Effector memory CD8-positive, alpha-beta T cell (primary cell): Measurements from ENCODE around the gene OR56A5.

Experiments
- ATAC-seq: fragments of 150-1000 bp; cut with Tn5 transposase; replicated peaks from 2 replicates; pipeline ENCODE4 v1.10.0; 2021; ENCODE audit warnings: mild to moderate bottlenecking, moderate library complexity
- DNase-seq, 3 experiments: peaks; one replicate each; pipeline ENCODE4 v3.0.0; 2021
- H3K27ac Mint-ChIP-seq, 2 donors: one replicate each; pipeline ENCODE4 v1.8.0; 2022; ENCODE audit warnings: mild to moderate bottlenecking in 2 of 2, mixed read lengths in 2 of 2, moderate library complexity in 2 of 2
- H3K27me3 Mint-ChIP-seq, 2 donors: one replicate each; pipeline ENCODE4 v1.8.0; 2022; ENCODE audit warnings: mixed read lengths in 2 of 2
- H3K36me3 Mint-ChIP-seq: one replicate; pipeline ENCODE4 v1.8.0; 2022; ENCODE audit warnings: mild to moderate bottlenecking, moderate library complexity, mixed read lengths; ENCODE audit not compliant: insufficient read depth
- H3K4me1 Mint-ChIP-seq, 2 donors: one replicate each; pipeline ENCODE4 v1.8.0; 2022; ENCODE audit warnings: low read depth in 2 of 2, mixed read lengths in 2 of 2
- H3K4me3 Mint-ChIP-seq, 2 donors: one replicate each; pipeline ENCODE4 v1.8.0; 2022; ENCODE audit warnings: mild to moderate bottlenecking in 2 of 2, mixed read lengths in 2 of 2, moderate library complexity in 2 of 2
- H3K9me3 Mint-ChIP-seq, 2 donors: one replicate each; pipeline ENCODE4 v1.8.0; 2022; ENCODE audit warnings: mixed read lengths in 2 of 2
- total RNA-seq, 9 experiments: gene quantifications; one replicate each; lab custom pipeline; 2026; lab: John Stamatoyannopoulos, UW

Gene OR56A5
- 0 reads per million in 9 experiments for total RNA-seq

DNA sequence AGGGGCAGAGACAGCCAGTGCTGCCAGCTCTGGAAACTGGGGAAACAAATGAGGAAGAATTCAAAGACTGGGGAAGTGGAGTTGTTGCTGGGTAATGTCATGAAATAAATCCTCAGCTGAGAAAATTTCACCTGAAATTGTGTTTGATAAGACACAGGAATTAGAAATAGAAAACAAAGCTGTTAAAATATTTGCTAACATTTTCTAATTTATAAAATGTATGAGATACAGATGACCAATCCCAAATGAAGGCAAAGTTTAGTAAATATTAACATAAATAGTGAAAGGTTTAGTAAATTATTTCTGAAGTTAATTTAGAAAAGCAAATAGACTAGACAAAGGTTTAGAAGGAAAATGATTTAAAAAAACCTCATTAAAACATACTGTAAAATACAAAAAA, at the start of gene OR56A5:
Gene OR56A5 (minus strand): TSS at position 101 of the 400 bp plus-strand sequence. CDS start 0 bp downstream, at position 101.
- Mint-ChIP-seq H3K4me3 (no peak within 1 kb of the TSS), H3K9me3 (peaks cover 0 to 2% of the 10 kb centered on the region in 2 donors), H3K36me3 (no peaks in the 10 kb centered on the region), H3K4me1 (peaks cover 0 to 2% of the 10 kb centered on the region in 2 donors), H3K27ac (no peak within 1 kb of the TSS), H3K27me3 (peaks cover 18 to 30% of the 10 kb centered on the region in 2 donors)
- no peak for DNase-seq
- no peak for ATAC-seq

DNA sequence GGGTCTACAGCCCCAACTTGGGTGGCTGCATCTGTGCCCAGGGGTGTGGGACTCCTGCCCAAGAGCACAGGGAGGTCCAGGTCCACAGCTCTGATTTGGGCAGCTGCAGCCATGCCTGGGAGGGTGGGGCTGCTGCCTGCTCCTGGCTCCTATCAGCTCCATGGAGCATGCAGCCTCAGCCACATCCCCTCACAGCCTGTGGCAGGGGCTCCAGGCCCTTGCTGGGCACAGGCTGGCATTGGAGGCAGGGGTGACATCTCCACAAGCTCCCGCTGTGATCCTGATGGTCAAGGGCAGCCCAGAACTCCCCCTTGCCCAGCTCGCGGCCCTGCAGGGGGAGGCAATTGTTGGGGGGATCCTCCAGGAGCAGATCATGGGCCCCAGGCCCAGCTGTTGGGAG, 44.7 kb upstream of the OR56A5 start:
- peaks cover 40 to 53% of the 10 kb centered on the region in 2 donors for H3K27me3 Mint-ChIP-seq
- no peak overlapping the region for H3K27ac Mint-ChIP-seq
- no peaks in the 10 kb centered on the region for H3K36me3 Mint-ChIP-seq
- no peaks in the 10 kb centered on the region for H3K4me1 Mint-ChIP-seq
- no peaks in the 10 kb centered on the region for H3K9me3 Mint-ChIP-seq
- no peak overlapping the region for H3K4me3 Mint-ChIP-seq
- ATAC-seq, result no peak
- no peak for DNase-seq

GRCh38 chr11:6012035-6012668, 43.9 kb upstream of the OR56A5 start:
- Mint-ChIP-seq H3K4me1 (no peaks in the 10 kb centered on the region), H3K36me3 (no peaks in the 10 kb centered on the region), H3K27ac (no peak overlapping the region), H3K27me3 (peaks cover 36 to 53% of the 10 kb centered on the region in 2 donors), H3K9me3 (no peaks in the 10 kb centered on the region), H3K4me3 (no peak overlapping the region)
- ATAC-seq (no peak), DNase-seq (no peak)

DNA sequence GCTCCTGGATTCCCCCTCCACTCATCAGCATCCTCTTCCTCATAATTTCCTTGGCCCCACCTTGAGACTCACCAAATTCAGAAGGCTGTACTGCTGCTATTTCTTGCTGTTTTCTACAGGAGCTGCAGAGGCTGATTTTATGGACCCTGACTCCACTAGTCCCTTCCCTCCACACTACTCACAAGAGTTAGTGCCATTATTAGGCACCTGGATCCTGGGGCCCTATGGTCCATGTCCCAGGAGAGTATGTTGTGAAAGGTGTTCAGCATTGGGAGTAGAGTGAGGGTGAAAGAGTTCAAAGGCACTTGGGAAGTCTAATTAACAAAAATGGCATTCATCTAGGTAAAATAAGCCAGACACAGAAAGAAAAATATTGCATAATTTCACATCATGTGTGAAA, 38.6 kb upstream of the OR56A5 start, which contains the start of gene OR56A4:
Gene OR56A4 (minus strand): TSS at position 101 of the 400 bp plus-strand sequence. CDS start 3,954 bp downstream, outside the sequence.
- no peaks in the 10 kb centered on the region for H3K36me3 Mint-ChIP-seq
- peaks cover 36% of the 10 kb centered on the region in 2 donors for H3K27me3 Mint-ChIP-seq
- no peaks in the 10 kb centered on the region for H3K9me3 Mint-ChIP-seq
- H3K4me3 Mint-ChIP-seq, result no peak within 1 kb of the TSS
- no peak within 1 kb of the TSS for H3K27ac Mint-ChIP-seq
- H3K4me1 Mint-ChIP-seq, result peaks cover 0 to 4% of the 10 kb centered on the region in 2 donors
- ATAC-seq (no peak), DNase-seq (no peak)

GRCh38 chr11:6006395-6006794, 38.1 kb upstream of the OR56A5 start:
- Mint-ChIP-seq H3K27ac (no peak overlapping the region), H3K36me3 (no peaks in the 10 kb centered on the region), H3K4me1 (peaks cover 0 to 4% of the 10 kb centered on the region in 2 donors), H3K9me3 (no peaks in the 10 kb centered on the region), H3K27me3 (peaks cover 32 to 36% of the 10 kb centered on the region in 2 donors), H3K4me3 (no peak overlapping the region)
- ATAC-seq (no peak), DNase-seq (no peak)

DNA sequence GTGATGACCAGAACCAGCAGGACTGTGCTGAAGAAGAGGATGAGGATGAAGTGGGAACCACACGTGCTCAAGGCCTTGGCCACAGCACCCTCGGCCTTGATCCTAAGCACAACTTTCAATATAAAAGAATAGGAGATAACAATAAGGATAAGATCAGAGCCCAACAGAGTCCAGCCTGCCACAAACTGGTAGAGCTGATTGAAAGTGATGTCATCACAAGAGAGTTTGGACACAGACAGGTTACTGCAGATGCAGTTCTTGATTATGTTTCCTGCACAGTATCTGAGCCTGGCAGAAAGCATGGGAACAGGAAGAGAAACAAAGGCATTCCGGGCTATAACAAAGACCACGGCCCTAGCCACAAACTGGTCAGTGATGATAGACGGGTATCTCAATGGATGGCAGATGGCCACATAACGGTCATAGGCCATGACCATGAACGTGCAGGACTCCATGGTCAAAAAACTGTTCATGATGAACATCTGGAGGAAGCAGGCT, 34.0 kb upstream of the OR56A5 start:
- no peak for ATAC-seq

GRCh38 chr11:5994791-5995190, 26.5 kb upstream of the OR56A5 start:
- H3K27ac Mint-ChIP-seq, result no peak overlapping the region
- ATAC-seq (no peak), DNase-seq (no peak)
- no peaks in the 10 kb centered on the region for H3K4me1 Mint-ChIP-seq
- H3K4me3 Mint-ChIP-seq, result no peak overlapping the region
- H3K9me3 Mint-ChIP-seq, result no peaks in the 10 kb centered on the region
- H3K36me3 Mint-ChIP-seq, result no peaks in the 10 kb centered on the region
- peaks cover 14 to 25% of the 10 kb centered on the region in 2 donors for H3K27me3 Mint-ChIP-seq

More for the DNA sequence above, 34.0 kb upstream of the OR56A5 start:
- no peak overlapping the region for H3K4me3 Mint-ChIP-seq
- H3K27me3 Mint-ChIP-seq, result peaks cover 21 to 30% of the 10 kb centered on the region in 2 donors
- no peak for DNase-seq
- peaks cover 0 to 4% of the 10 kb centered on the region in 2 donors for H3K4me1 Mint-ChIP-seq
- H3K27ac Mint-ChIP-seq, result no peak overlapping the region
- H3K36me3 Mint-ChIP-seq, result no peaks in the 10 kb centered on the region
- no peaks in the 10 kb centered on the region for H3K9me3 Mint-ChIP-seq

DNA sequence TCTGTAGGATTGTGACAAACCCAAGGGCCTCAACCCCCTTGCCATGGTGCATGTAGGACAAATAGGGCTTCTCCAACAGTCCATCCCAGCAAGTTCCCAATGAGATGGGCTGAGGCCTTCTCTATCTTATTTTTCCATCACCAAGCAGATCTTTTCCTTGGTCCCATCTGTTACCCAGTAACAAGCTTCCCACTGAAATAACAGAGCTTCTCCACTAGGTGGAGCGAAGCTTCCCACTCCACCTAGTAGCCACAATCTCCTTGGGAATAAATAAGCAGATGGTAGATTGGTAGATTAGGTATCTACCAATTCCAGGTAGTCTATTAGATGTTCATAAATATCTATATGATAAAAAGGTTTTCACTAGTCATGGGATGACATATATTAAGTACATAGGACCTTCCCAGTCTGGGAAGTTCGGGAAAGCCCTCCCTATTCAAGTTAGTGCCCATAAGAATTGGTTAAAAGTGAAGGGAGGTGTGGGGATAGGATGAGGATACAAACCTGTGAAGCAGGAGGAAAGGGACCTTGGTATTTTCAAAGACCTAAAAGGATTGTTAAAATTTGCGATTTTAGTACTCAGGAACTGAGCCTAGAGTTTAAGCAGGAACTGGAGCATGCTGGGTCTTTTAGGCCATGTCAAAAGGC, 24.4 kb upstream of the OR56A5 start:
- peaks cover 17 to 28% of the 10 kb centered on the region in 2 donors for H3K27me3 Mint-ChIP-seq
- H3K9me3 Mint-ChIP-seq, result no peaks in the 10 kb centered on the region
- H3K4me1 Mint-ChIP-seq, result no peaks in the 10 kb centered on the region
- ATAC-seq, result no peak
- no peak for DNase-seq
- H3K27ac Mint-ChIP-seq, result no peak overlapping the region
- H3K36me3 Mint-ChIP-seq, result no peaks in the 10 kb centered on the region
- H3K4me3 Mint-ChIP-seq, result no peak overlapping the region

DNA sequence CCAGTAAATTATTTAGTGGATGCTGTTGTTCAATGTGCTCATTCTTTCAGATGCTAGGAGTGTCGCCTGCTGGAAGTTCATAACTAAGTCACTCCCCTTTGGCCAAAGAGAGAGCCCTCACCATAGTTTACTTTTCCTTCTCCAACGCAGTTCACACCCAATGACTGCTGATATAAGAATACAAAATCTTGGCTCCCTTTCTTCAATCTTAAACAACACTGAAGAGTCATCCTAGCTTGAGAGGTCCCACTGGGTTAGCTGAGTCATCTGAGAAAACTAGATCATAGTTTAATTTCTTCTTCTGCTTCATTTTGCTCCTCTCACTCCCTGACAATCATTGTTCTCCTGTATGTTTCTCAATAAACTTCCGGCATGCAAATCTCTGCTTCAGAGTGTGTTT, 23.9 kb upstream of the OR56A5 start:
- Mint-ChIP-seq H3K36me3 (no peaks in the 10 kb centered on the region), H3K4me1 (no peaks in the 10 kb centered on the region), H3K27ac (no peak overlapping the region), H3K27me3 (peaks cover 23 to 33% of the 10 kb centered on the region in 2 donors), H3K9me3 (no peaks in the 10 kb centered on the region), H3K4me3 (no peak overlapping the region)
- DNase-seq (no peak), ATAC-seq (no peak)

- no peaks in the 10 kb centered on the region for H3K9me3 Mint-ChIP-seq
- ATAC-seq (no peak), DNase-seq (no peak)
- H3K36me3 Mint-ChIP-seq, result no peaks in the 10 kb centered on the region
- peaks cover 38 to 39% of the 10 kb centered on the region in 2 donors for H3K27me3 Mint-ChIP-seq
- H3K4me3 Mint-ChIP-seq, result no peak overlapping the region
- H3K4me1 Mint-ChIP-seq, result peaks cover 0 to 4% of the 10 kb centered on the region in 2 donors
- H3K27ac Mint-ChIP-seq, result no peak overlapping the region
These were observed 20.9 kb upstream of the OR56A5 start for GRCh38 chr11:5989203-5989602.

DNA sequence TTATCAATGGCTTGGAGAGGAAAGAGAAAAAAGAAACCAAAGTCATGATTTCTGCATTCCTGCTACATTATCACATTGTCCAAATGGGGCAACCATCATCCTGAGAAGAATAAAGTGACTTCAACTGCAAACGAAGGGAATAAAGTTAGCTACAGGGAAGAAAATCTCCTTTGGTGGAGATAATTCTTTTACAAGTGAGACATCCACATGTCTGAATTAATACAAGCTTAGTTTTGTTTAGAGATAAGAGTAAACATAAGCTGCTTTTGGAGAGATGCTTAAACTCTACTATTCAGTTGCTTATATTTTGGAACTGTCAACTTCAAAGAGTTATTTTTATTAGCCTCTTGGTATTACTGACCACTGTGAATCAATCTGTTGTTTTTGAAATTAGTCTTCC, 18.6 kb upstream of the OR56A5 start, which contains the start of gene OR52L1:
Gene OR52L1 (minus strand): TSS at position 101 of the 400 bp plus-strand sequence. CDS start 55 bp downstream, at position 46.
- no peak within 1 kb of the TSS for H3K4me3 Mint-ChIP-seq
- ATAC-seq (no peak), DNase-seq (no peak)
- no peaks in the 10 kb centered on the region for H3K36me3 Mint-ChIP-seq
- no peak within 1 kb of the TSS for H3K27ac Mint-ChIP-seq
- peaks cover 55 to 60% of the 10 kb centered on the region in 2 donors for H3K27me3 Mint-ChIP-seq
- peaks cover 0 to 4% of the 10 kb centered on the region in 2 donors for H3K4me1 Mint-ChIP-seq
- H3K9me3 Mint-ChIP-seq, result no peaks in the 10 kb centered on the region

- H3K36me3 Mint-ChIP-seq, result no peaks in the 10 kb centered on the region
- H3K27ac Mint-ChIP-seq, result no peak overlapping the region
- no peaks in the 10 kb centered on the region for H3K9me3 Mint-ChIP-seq
- H3K4me3 Mint-ChIP-seq, result no peak overlapping the region
- peaks cover 0 to 4% of the 10 kb centered on the region in 2 donors for H3K4me1 Mint-ChIP-seq
- no peak for DNase-seq
- no peak for ATAC-seq
- peaks cover 42 to 50% of the 10 kb centered on the region in 2 donors for H3K27me3 Mint-ChIP-seq
These were observed 15.1 kb upstream of the OR56A5 start for GRCh38 chr11:5983443-5983842.

GRCh38 chr11:5973530-5973929, 5.2 kb upstream of the OR56A5 start:
- Mint-ChIP-seq H3K4me3 (peak overlapping the region in 1 of 2 donors; percentile 1), H3K4me1 (peaks cover 0 to 4% of the 10 kb centered on the region in 2 donors), H3K9me3 (no peaks in the 10 kb centered on the region), H3K27ac (no peak overlapping the region), H3K27me3 (peaks cover 9 to 13% of the 10 kb centered on the region in 2 donors), H3K36me3 (no peaks in the 10 kb centered on the region)
- ATAC-seq (peak; percentile 73), DNase-seq (no peak)
